K562 (cell line): Measurements from ENCODE around the gene KPNA1. TPM values are rescaled to one million over a fixed set of nuclear protein-coding genes. Genes with fewer than 3 reads are reported as not detected.

Experiments
- ARID3A ChIP-seq: IDR thresholded peaks from 2 replicates; pipeline ENCODE4 v1.6.1; 2012; ENCODE audit warnings: low read depth, low read length, improper control_type of control experiment, borderline replicate concordance
- DPF2 ChIP-seq: fragments of 450-650 bp; IDR thresholded peaks from 2 replicates; pipeline ENCODE4 v1.6.1; 2016
- ETV1 ChIP-seq: fragments of 450-650 bp; conservative IDR thresholded peaks from 2 replicates; pipeline ENCODE4 v1.6.1; 2016; ENCODE audit warnings: missing genetic modification characterization, control low read depth, low read depth, missing compliant biosample characterization
- HIVEP1 ChIP-seq: fragments of 250-450 bp; sonication (Bioruptor Pico); IDR thresholded peaks from 2 replicates; pipeline ENCODE4 v1.4.0; 2020; ENCODE audit warnings: mild to moderate bottlenecking
- LCOR ChIP-seq: sonication (generic); formaldehyde crosslinking; IDR thresholded peaks from 2 replicates; pipeline ENCODE4 v1.8.0; 2022; ENCODE audit warnings: mild to moderate bottlenecking, missing genetic modification reagents
- PHB2 ChIP-seq: fragments of 450-650 bp; IDR thresholded peaks from 2 replicates; pipeline ENCODE4 v1.6.1; 2017; ENCODE audit warnings: low read depth
- PHTF2 ChIP-seq: fragments of 250-450 bp; sonication (Bioruptor Pico); IDR thresholded peaks from 2 replicates; pipeline ENCODE4 v1.5.0; 2021; ENCODE audit warnings: mild to moderate bottlenecking
- POLR2B ChIP-seq: fragments of 450-650 bp; IDR thresholded peaks from 2 replicates; pipeline ENCODE4 v1.6.1; 2018; ENCODE audit warnings: low read depth; ENCODE audit not compliant: partially characterized antibody
- SAP30 ChIP-seq: fragments of 200-600 bp; sonication (generic); IDR thresholded peaks from 2 replicates; pipeline ENCODE4 v1.6.1; 2012; ENCODE audit warnings: borderline replicate concordance, low read depth, mild to moderate bottlenecking, moderate library complexity, low read length, control low read depth, inconsistent platforms; ENCODE audit not compliant: insufficient read depth, poor library complexity, severe bottlenecking
- TCF15 ChIP-seq: fragments of 250-450 bp; sonication (Bioruptor Pico); IDR thresholded peaks from 2 replicates; pipeline ENCODE4 v1.8.0; 2022; ENCODE audit warnings: moderate library complexity, mild to moderate bottlenecking, inconsistent platforms
- XRCC4 ChIP-seq: IDR thresholded peaks from one replicate; pipeline ENCODE4 v1.6.1; 2011; ENCODE audit not compliant: insufficient read depth, insufficient read length; ENCODE audit errors: extremely low read depth
- ZBTB34 ChIP-seq: fragments of 250-450 bp; sonication (Bioruptor Pico); IDR thresholded peaks from 2 replicates; pipeline ENCODE4 v1.8.0; 2021; ENCODE audit warnings: mild to moderate bottlenecking, moderate library complexity
- ZNF140 ChIP-seq: fragments of 250-450 bp; sonication (Bioruptor Pico); IDR thresholded peaks from 2 replicates; pipeline ENCODE4 v1.8.0; 2021; ENCODE audit warnings: moderate library complexity, mild to moderate bottlenecking, inconsistent platforms
- ZNF318 ChIP-seq, 2 experiments: fragments of 450-650 bp; IDR thresholded peaks; 2 replicates each; pipeline ENCODE4 v1.6.1; 2016; ENCODE audit warnings: mild to moderate bottlenecking in 2 of 2, borderline replicate concordance in 1 of 2, low read depth in 1 of 2, moderate library complexity in 1 of 2
- ZSCAN29 ChIP-seq: fragments of 450-650 bp; IDR thresholded peaks from 2 replicates; pipeline ENCODE4 v1.6.1; 2017
- ZSCAN32 ChIP-seq: fragments of 450-650 bp; formaldehyde crosslinking; IDR thresholded peaks from 2 replicates; pipeline ENCODE4 v1.4.0; 2020; ENCODE audit warnings: mild to moderate bottlenecking, moderate library complexity
- polyA plus RNA-seq, 8 experiments: library from polyadenylated mRNA; depleted of rRNA in 4 of 8; stranded (reverse) in 5 of 8; unstranded in 3 of 8; fragments of >200 nt; fragmentation: Nextera tagmentation in 2 of 8; fragmentation: Illumina TruSeq in 1 of 8; extraction: Ambion mirVana in 2 of 8; extraction: Trizol in 1 of 8; gene quantifications; 2 replicates each; pipeline versions ENCODE4 v1.2.1 to v1.2.3, GENCODE V29; 2011 to 2014; ENCODE audit warnings: inconsistent platforms in 1 of 8, missing spikeins in 1 of 8
- total RNA-seq, 7 experiments: library from RNA; depleted of rRNA in 6 of 7; stranded (reverse); fragments of >200 nt in 6 of 7; fragmentation: Illumina TruSeq in 2 of 7; extraction: Trizol in 2 of 7; gene quantifications; 2 replicates each; pipeline versions ENCODE4 v1.2.1 to v1.2.3, GENCODE V29; 2011 to 2021; ENCODE audit warnings: low replicate concordance in 1 of 7

KPNA1 gene
- total and polyA plus RNA-seq, 9 of the 15 experiments (the other 6 are each of a cell fraction or from before 2014, with no cell fraction given): 9.3 to 53.8 (median 33.5) TPM

DNA sequence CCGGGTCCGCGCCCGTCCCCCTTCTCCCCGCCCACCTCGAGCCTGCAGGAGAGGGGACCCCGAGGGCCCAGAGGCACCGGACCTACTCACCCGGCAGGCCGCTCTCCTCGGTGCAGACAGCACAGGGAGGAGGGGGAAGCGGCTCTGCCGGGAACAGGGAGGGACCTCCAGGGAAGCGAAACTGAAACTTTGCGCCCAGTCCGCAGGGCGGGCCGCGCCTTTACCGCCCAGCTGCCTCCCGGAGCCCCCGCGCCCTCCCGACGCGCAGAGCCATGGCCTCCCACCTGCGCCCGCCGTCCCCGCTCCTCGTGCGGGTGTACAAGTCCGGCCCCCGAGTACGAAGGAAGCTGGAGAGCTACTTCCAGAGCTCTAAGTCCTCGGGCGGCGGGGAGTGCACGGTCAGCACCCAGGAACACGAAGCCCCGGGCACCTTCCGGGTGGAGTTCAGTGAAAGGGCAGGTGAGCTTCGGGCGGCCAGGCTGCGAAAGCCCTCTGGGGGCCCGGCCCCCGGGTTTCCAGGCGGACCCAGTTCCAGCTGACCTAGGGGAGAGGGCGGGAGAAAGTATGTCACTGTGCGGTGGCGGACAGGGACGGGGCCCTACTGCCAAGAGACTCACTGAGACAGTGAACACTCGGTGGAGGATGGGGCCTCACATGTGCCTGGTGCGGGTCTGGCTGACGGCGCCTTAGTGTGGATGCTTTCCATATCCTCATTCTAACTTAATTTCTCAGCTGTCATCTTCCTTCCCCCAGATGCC is 49.6 kb upstream of the KPNA1 start, which contains the start of the genes DTX3L and PARP9 (continued):
- TF ChIP-seq LCOR (CRISPR knock-in tag) (no peak), PHB2 (no peak), POLR2B (peak; percentile 28), ZSCAN29 (no peak), ZBTB34 (CRISPR knock-in tag) (no peak), TCF15 (CRISPR knock-in tag) (no peak), PHTF2 (CRISPR knock-in tag) (no peak), ZSCAN32 (CRISPR knock-in tag) (no peak), DPF2 (no peak), XRCC4 (no peak), ZNF318 (IDR thresholded peaks at IDR 0.05; ENCODE audit: borderline replicate concordance in 1 of 2, low read depth in 1 of 2) (0 out of 4 replicates have a peak, but pooled peaks of 1 of the 2 experiments have one; percentile 20), HIVEP1 (CRISPR knock-in tag) (no peak), SAP30 (peak; percentile 70), ETV1 (tag) (0 out of 2 replicates have a peak, but pooled peaks have one; percentile 22), ARID3A (no peak), ZNF140 (CRISPR knock-in tag) (no peak)
